Kidney capillary endothelial cell (primary cell): ENCODE data around the gene SLC35G1.

Source experiments
- DNase-seq: peaks from one replicate; pipeline ENCODE4 v3.0.0-alpha.2; 2018; ENCODE audit warnings: low spot score

The SLC35G1 gene

DNA sequence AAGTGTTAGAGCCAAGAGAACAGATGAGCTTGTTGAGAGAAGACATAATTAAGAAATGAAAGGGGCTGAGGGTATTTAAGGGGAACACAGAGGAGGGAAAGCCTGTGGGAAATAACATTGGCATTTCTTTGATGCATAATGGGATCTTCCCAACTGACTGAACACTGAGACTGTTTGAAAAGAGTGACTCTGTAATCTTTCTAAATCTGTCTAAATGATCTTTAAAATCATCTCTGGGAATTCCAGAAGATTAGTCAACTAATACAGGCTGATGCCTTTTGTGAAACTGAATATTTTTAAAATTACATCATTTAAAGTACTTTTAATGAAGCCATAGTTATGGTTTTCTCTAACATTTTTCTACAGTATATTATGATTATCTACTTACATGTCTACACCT lies 17.4 kb upstream of the SLC35G1 start:
- DNase-seq, result no peak

GRCh38 chr10:93879273-93879672 lies 14.5 kb upstream of the SLC35G1 start:
- DNase-seq, result no peak

DNA sequence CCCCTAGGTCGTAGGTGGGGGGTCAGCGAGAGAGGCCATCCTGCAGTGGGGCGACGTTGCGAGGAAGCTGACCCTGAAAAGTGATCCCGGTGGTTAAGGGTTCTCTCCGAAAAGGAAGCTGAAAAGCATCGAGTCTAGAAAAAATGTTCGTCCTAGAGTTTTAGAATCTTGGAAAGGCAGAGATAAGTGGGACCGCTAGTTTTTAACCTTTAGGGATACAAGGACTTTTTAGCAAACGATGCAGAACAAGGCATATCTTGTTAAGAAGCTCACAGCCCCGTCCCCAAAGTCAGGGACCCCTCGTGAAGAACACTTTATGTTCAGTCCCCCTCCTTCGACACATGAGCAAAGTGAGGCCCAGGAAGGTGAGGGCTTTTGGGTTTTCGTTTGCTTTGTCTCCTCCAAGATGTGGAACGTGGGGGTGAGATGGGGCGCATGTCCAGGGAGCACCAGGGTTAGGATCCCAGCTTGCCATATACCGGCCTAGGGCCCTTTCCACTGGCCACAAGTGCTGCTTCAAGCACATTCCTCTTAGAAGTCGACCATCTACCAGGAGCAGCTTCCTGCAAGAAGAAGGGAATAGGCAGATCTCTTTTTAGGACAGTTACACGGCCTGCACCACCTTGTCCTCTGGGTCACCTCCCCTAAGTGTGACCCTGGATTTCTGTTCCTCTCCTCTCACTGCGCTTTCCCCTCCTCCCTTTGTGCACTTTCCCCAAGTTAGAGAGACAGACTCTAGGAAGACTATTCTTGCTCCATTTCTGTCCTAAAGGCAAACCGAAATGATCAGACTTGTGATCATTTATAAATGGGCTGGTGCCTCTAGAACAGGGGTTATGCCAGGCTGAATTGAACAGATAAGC lies 969 bp downstream of the SLC35G1 start:
- DNase-seq, result no peak

GRCh38 chr10:93897070-93897780 lies 3.4 kb downstream of the SLC35G1 start:
- no peak for DNase-seq

DNA sequence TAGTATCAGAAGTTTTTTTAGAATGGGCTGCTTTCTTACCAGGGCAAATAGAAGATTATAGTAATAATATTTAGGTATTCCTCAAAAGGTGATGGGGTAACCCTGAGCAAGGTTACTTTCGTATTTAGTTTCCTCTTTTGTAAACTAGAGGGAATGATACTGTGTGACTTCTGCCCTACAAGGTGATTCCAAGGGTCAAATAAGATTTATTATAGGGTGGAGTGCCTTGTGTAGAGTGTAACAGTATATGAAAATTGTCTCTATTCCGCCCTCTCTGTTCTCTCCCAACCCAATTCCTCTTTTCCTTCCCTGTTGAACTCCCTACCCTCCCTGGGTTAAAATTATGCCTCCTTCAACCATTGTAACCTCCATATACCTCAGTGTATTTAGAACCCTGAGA lies 5.3 kb downstream of the SLC35G1 start:
- DNase-seq, result no peak

GRCh38 chr10:93903051-93903450 lies 9.3 kb downstream of the SLC35G1 start:
- DNase-seq, result no peak

- DNase-seq, result no peak
Measured at GRCh38 chr10:93904901-93905300, 11.1 kb downstream of the SLC35G1 start.

DNA sequence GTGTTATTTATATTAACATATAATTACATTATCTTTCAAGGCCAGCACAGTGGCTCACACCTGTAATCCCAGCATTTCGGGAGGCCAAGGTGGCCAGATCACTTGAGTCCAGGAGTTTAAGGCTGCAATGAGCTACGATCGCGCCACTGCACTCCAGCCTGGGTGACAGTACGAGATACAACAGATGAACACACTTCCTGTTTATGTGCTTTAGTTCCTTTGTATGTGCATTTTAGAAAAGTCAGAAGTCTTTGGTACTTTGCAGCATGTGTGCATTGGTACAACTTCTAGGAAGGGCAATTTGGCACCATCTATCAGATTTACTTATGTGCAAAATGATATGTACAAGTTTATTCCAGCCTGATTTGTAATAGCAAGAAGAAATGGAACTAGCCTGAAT lies 13.3 kb downstream of the SLC35G1 start:
- no peak for DNase-seq

DNA sequence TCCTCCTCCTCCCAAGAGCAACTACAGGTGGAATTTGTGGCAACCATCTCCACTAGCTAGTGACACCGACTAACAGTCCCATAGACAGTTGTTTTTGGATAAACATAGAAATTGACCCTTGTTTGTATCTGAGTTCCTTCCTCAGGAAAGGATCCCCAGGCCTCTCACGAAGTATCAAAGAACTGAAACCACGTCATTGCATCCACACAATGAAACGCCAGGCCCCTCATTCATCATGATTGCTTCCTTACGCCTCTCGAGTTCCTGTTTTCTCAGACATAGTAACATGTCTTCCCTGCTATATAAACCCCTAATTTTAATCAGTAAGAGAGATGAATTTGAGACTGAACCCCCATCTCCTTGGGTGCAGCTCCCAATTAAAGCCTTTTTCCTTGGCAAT lies 18.1 kb downstream of the SLC35G1 start:
- peak; percentile 52 for DNase-seq

- no peak for DNase-seq
Measured at GRCh38 chr10:93912444-93912843, 18.7 kb downstream of the SLC35G1 start.

- DNase-seq, result no peak
Measured at GRCh38 chr10:93913706-93914105, 19.9 kb downstream of the SLC35G1 start.

DNA sequence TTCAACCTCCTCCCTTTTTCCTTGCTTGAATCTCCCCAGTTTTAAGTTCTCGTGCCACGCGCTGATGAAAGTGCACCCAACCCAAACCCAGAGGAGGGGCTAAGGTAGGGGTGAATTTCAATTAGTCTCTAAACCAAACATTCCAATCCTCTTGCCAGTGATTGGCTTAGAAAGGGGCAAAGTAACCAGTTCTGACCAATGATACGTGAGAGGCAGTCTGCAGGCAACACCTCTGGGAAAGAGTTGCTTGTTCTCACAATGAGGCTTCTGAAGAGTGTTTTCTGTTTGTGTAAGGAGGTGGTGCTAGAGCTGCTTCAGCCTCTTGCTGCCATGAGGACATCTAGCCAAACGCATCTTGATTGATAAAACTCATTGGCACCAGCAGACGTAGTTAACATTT lies 21.8 kb downstream of the SLC35G1 start:
- DNase-seq, result no peak

GRCh38 chr10:93916257-93917063 lies 22.7 kb downstream of the SLC35G1 start:
- DNase-seq, result peak; percentile 26

GRCh38 chr10:93917064-93917391 lies 23.2 kb downstream of the SLC35G1 start:
- DNase-seq, result no peak

- DNase-seq, result no peak
Measured at GRCh38 chr10:93917821-93918220, 24.0 kb downstream of the SLC35G1 start.

- no peak for DNase-seq
Measured at GRCh38 chr10:93921338-93921737, 27.6 kb downstream of the SLC35G1 start.

DNA sequence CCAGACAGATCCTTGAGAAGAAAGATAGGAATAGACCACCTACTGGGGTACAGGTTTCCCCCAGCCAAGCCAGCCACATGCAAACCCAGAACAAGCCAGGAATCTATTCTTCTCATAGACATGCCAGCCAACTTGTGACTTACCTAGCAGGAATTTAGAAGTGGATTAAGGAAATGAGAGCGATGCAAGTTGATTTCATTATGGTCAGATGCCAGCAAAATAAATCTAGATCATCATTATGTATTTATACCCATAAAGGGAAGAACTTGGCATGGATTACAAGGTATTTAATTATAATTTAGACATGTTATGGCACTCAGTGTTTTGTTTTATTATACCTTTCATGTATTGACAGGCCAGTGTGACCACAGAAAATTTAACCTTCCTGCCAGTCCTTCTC lies 32.8 kb downstream of the SLC35G1 start:
- DNase-seq, result no peak

- no peak for DNase-seq
Measured at GRCh38 chr10:93938140-93938539, 44.4 kb downstream of the SLC35G1 start.

DNA sequence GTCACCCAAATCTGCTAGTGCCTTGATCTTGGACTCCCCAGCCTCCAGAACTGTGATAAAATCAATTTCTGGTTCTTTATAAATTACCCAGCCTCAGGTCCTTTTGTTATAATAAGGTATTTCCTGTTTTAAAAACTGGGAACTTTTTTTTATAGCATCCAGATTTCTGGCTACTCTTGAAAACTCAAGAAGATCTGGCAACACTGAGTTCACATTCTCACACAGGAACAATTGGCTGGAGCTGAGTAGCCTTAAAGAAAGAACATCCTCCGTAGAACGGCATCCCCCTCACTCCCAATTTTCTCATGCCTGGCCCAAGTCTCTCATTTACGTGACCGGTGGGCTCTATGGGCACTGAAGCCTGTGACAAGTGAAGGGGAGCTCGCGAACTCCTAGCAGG lies 47.1 kb downstream of the SLC35G1 start:
- no peak for DNase-seq

GRCh38 chr10:93941606-93942005 lies 47.8 kb downstream of the SLC35G1 start:
- DNase-seq, result no peak

GRCh38 chr10:93945819-93946218 lies 52.0 kb downstream of the SLC35G1 start:
- no peak for DNase-seq

- DNase-seq, result no peak
Measured at GRCh38 chr10:93947055-93947454, 53.3 kb downstream of the SLC35G1 start.

DNA sequence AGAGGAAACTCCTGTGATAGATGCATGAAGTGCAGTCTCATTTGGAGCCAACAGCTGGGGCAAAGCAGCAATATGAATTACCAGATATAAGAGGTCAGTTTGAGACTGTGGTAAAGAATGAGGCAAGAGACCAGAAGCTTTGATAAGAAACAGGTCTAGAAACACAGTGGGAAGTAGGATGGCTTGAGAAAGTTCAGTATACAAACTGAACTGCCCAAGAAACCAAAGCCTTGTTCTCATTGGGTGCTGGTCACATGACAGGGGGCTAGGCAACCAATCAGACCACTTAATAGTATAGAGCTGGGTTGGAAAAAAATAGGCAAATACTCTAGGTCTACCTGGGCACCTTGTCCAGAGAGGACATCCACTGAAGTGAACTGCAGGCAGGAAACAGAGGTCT lies 53.7 kb downstream of the SLC35G1 start:
- no peak for DNase-seq
